Anterior cingulate cortex (tissue), 58 donors: ENCODE results near the gene SLC7A6.

Experiments used
- DNase-seq, 58 donors: peaks; one replicate each; lab custom pipeline; 2025; lab: John Stamatoyannopoulos, UW

The SLC7A6 gene

GRCh38 chr16:68335175-68335574 is 70.8 kb downstream of the SLC7A6 start:
- no peak for DNase-seq

GRCh38 chr16:68338326-68339119 is 74.2 kb downstream of the SLC7A6 start:
- DNase-seq: no peak

GRCh38 chr16:68339214-68339613 is 74.9 kb downstream of the SLC7A6 start:
- no peak for DNase-seq

GRCh38 chr16:68342620-68343019 is 78.3 kb downstream of the SLC7A6 start:
- DNase-seq: no peak

DNA sequence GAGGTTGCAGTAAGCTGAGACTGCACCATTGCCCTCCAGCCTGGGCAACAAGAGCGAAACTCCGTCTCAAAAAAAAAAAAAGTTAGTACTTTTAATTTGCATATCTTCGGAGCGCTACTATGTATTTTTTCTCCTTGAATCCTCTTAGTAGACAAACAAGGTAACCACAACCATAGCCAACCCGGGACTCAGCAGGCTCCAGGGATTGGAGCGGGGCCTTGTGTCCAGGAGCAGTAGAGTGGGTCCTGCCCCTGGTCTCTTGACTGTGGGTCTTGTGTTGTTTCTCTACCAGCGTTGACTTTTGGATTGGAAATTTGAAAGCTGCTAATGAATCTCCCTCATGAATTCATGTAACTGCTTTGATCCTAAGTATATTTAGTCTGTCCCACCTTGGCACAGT is 78.8 kb downstream of the SLC7A6 start:
- DNase-seq: no peak

DNA sequence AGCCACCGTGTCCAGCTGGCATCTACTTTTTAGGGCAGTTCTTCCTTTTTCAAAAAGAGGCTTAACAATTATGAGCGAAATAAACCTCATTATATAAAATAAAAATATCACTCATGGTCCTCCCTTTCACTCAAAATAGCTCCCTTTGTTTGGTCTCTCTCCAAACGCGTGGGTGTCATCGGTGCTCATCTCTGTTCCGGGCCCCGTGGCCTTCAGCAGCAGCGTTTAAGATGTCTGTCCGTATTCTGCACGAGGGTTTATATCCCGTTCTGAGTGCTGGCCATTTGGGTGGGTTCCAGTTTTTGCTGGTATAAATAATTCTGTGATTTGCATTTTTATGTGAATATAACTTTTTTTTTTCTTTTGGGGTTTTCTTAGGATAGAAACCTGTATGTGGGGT is 79.9 kb downstream of the SLC7A6 start:
- DNase-seq: peak in 1 of 58 donors; percentile 15

DNA sequence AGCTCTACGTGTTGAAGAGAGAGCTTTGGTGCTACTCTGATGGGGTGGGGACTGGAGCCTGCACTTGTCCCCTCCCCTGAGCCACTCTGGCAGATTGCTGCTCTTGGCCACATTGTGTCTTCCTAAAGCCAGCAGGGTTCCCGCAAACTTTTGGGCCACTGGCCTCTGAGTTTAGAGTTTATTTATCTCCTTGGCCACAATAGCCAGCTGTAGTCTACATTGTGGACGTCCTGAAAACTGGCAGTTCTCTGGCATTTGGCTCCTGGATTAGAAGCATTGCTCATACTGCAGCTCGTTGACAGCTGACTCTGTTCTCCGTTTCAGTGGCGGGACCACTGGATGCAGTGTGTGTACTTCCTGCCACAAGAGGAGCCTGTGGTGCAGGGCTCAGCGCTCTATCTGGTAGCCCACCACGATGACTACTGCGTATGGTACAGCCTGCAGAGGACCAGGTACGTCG is 81.1 kb downstream of the SLC7A6 start:
- no peak for DNase-seq

DNA sequence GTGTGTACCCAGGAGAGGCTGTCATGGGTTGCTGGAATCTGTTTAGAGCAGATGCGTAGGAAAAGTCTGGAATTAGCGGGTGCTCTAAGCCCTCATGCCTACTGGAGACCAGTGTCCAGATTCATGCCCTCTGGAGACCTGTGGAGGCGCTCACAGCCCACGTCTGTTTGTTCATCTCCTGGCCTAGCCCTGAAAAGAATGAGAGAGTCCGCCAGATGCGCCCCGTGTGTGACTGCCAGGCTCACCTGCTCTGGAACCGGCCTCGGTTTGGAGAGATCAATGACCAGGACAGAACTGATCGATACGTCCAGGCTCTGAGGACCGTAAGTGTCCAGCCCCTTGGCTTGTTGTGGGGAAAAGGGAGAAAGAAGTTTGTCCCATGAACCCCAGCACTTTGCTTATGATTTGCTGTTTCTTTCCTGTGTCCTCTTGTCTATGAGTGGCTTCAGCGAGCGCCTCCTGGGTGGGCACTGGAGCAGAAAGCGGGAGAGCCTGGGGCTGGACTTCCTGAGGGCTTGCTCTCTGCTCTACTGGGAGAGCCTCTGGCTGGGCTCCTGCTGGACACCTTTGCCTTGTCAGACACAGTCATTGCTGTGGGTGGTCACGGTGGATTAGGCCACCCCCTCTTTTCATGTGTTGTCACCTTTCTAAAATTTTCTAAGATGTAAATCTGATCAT is 81.8 kb downstream of the SLC7A6 start:
- DNase-seq: no peak

GRCh38 chr16:68346892-68347480 is 82.7 kb downstream of the SLC7A6 start:
- DNase-seq: no peak

- no peak for DNase-seq
Measured at GRCh38 chr16:68347605-68348004, 83.3 kb downstream of the SLC7A6 start.

DNA sequence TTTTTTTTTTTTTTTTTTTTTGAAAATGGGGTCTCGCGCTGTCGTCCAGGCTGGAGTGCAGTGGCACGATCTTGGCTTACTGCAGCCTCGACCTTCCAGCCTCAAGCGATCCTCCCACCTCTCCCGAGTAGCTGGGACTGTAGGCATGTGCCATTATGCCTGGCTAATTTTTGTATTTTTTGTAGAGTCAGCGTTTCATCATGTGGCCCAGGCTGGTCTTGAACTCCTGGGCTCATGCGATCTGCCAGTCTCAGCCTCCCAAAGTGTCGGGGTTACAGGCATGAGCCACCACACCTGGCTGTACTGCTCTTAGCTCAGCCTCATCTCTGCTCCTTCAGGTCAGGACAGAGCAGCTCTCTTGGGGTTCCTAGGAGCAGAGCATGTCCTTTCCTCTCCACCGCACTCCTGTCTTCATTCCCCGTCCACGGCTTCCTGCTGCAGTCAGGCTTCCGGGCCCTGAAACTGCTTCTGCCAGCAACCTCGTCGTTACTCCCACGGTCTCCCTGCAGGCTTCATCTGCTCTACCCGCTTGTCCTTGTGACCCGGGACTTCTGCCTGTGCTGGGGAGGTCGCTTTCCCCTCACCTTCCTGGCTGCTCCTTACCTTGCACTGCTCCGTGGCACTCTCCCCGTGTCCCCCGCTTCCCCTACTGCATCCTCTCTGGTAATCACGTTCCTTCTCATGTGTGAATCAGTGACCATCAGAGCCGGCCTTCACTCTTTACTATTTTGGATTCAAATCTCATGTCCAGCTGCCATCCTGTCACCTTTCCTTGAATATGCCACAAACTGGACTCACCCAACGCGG is 84.5 kb downstream of the SLC7A6 start:
- no peak for DNase-seq

- no peak for DNase-seq
Measured at GRCh38 chr16:68349838-68350410, 85.6 kb downstream of the SLC7A6 start.

DNA sequence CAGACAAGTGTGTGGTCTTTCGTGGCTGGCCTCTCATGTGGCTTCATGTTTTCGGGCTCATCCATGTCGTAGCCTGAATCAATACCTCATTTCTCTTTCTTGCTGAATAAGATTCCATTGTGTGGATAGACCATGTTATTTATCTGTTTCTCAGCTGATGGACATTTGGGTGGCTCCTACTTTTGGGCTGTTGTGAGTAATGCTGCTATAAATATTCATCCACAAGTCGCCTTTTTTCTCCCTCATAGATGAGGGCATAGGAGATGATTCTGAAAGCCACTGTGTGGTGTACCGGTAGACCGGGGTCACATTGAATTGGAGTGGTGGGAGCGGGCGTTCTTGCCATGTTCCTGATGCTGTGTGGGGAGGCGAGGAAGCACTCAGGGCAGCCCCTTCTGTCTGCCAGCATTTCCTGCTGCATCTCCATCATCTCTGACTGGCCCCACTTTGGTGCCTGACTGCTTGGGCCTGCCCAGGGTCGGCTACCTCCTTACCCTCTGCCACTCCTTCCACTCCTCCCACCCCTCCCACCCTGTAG is 86.6 kb downstream of the SLC7A6 start:
- no peak for DNase-seq
